ENCODE data around the gene PRKCD.

- TF ChIP-seq, protein P1, sequence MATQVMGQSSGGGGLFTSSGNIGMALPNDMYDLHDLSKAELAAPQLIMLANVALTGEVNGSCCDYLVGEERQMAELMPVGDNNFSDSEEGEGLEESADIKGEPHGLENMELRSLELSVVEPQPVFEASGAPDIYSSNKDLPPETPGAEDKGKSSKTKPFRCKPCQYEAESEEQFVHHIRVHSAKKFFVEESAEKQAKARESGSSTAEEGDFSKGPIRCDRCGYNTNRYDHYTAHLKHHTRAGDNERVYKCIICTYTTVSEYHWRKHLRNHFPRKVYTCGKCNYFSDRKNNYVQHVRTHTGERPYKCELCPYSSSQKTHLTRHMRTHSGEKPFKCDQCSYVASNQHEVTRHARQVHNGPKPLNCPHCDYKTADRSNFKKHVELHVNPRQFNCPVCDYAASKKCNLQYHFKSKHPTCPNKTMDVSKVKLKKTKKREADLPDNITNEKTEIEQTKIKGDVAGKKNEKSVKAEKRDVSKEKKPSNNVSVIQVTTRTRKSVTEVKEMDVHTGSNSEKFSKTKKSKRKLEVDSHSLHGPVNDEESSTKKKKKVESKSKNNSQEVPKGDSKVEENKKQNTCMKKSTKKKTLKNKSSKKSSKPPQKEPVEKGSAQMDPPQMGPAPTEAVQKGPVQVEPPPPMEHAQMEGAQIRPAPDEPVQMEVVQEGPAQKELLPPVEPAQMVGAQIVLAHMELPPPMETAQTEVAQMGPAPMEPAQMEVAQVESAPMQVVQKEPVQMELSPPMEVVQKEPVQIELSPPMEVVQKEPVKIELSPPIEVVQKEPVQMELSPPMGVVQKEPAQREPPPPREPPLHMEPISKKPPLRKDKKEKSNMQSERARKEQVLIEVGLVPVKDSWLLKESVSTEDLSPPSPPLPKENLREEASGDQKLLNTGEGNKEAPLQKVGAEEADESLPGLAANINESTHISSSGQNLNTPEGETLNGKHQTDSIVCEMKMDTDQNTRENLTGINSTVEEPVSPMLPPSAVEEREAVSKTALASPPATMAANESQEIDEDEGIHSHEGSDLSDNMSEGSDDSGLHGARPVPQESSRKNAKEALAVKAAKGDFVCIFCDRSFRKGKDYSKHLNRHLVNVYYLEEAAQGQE (IDR thresholded peaks at IDR 0.05; ENCODE audit: insufficient read depth in 1 of 2, low read depth in 2 of 2, low read length in 2 of 2), result no peak
- TF ChIP-seq TAF1 (IDR thresholded peaks at IDR 0.05; ENCODE audit: borderline replicate concordance, insufficient read depth, low read length) (no peak), SIN3A (IDR thresholded peaks at IDR 0.05; ENCODE audit: borderline replicate concordance, insufficient read depth, low read length) (no peak), POLR2AphosphoS5 (IDR thresholded peaks at IDR 0.05; ENCODE audit: low read depth, low read length) (no peak)
Observed at GRCh38 chr3:53229606-53230005, 68.6 kb downstream of the PRKCD start.
